Measurements from ENCODE around the gene MTUS2. TPM values are rescaled to one million over a fixed set of nuclear protein-coding genes. Genes with fewer than 3 reads are reported as not detected.

Gene MTUS2
- total RNA-seq, 1 donor from 2014 or later, result 0.08 TPM

- DNase-seq (ENCODE audit: low read depth), result no peak
Observed at GRCh38 chr13:29501674-29502073, 681.5 kb downstream of the MTUS2 start.

- DNase-seq (ENCODE audit: low read depth), result peak; percentile 93
Observed at GRCh38 chr13:29502391-29503008, 682.4 kb downstream of the MTUS2 start.

- DNase-seq (ENCODE audit: low read depth), result peak; percentile 75
Observed at GRCh38 chr13:29503041-29503837, 683.1 kb downstream of the MTUS2 start.

- no peak for DNase-seq (ENCODE audit: low read depth)
Observed at GRCh38 chr13:29504691-29505090, 684.6 kb downstream of the MTUS2 start.

GRCh38 chr13:29505511-29505910, 685.4 kb downstream of the MTUS2 start:
- peak; percentile 65 for DNase-seq (ENCODE audit: low read depth)

- no peak for DNase-seq (ENCODE audit: low read depth)
Observed at GRCh38 chr13:29505950-29506349, 685.8 kb downstream of the MTUS2 start.

- peak; percentile 91 for DNase-seq (ENCODE audit: low read depth)
Observed at GRCh38 chr13:29507356-29507755, 687.2 kb downstream of the MTUS2 start.

- peak; percentile 89 for DNase-seq (ENCODE audit: low read depth)
Observed at GRCh38 chr13:29508130-29508875, 688.2 kb downstream of the MTUS2 start.

- DNase-seq (ENCODE audit: low read depth), result peak; percentile 53
Observed at GRCh38 chr13:29508876-29509252, 688.7 kb downstream of the MTUS2 start.

GRCh38 chr13:29509999-29510589, 690.0 kb downstream of the MTUS2 start:
- DNase-seq (ENCODE audit: low read depth), result no peak

- DNase-seq (ENCODE audit: low read depth), result no peak
Observed at GRCh38 chr13:29510651-29511084, 690.5 kb downstream of the MTUS2 start.

GRCh38 chr13:29511106-29511796, 691.1 kb downstream of the MTUS2 start:
- DNase-seq (ENCODE audit: low read depth), result no peak

GRCh38 chr13:29511980-29512379, 691.8 kb downstream of the MTUS2 start:
- DNase-seq (ENCODE audit: low read depth), result no peak

- peak; percentile 57 for DNase-seq (ENCODE audit: low read depth)
Observed at GRCh38 chr13:29513002-29513980, 693.2 kb downstream of the MTUS2 start.

GRCh38 chr13:29513981-29514719, 694.0 kb downstream of the MTUS2 start:
- no peak for DNase-seq (ENCODE audit: low read depth)

GRCh38 chr13:29514720-29515310, 694.7 kb downstream of the MTUS2 start:
- no peak for DNase-seq (ENCODE audit: low read depth)

GRCh38 chr13:29515372-29515771, 695.2 kb downstream of the MTUS2 start:
- no peak for DNase-seq (ENCODE audit: low read depth)

GRCh38 chr13:29516012-29516411, 695.9 kb downstream of the MTUS2 start:
- DNase-seq (ENCODE audit: low read depth), result no peak

- DNase-seq (ENCODE audit: low read depth), result no peak
Observed at GRCh38 chr13:29516880-29517279, 696.7 kb downstream of the MTUS2 start.
